HG03103 (cell line): ENCODE measurements around the gene GIMAP6.
"Not testable (repeated sequence)": the region's sequence is repeated elsewhere in the genome, so short reads cannot be mapped to it uniquely, and the experiment has no call there.

ENCODE experiments used
- ATAC-seq: cut with Tn5 transposase; IDR thresholded peaks from one replicate; pipeline ENCODE4 v1.9.1; 2021; ENCODE audit warnings: low read depth; ENCODE audit not compliant: unreplicated experiment

GIMAP6 gene

GRCh38 chr7:150648353-150649079 lies 16.3 kb upstream of the GIMAP6 start:
- ATAC-seq, result no peak

GRCh38 chr7:150645259-150646020 lies 13.3 kb upstream of the GIMAP6 start:
- no peak for ATAC-seq

- ATAC-seq, result no peak
Measured at GRCh38 chr7:150642926-150643325, 10.7 kb upstream of the GIMAP6 start.

- ATAC-seq, result no peak
Measured at GRCh38 chr7:150641854-150642253, 9.7 kb upstream of the GIMAP6 start.

GRCh38 chr7:150633926-150634325 lies 1.7 kb upstream of the GIMAP6 start:
- ATAC-seq, result no peak

GRCh38 chr7:150631084-150631826 lies 930 bp downstream of the GIMAP6 start:
- no peak for ATAC-seq

GRCh38 chr7:150629347-150629746 lies 2.8 kb downstream of the GIMAP6 start:
- ATAC-seq, result no peak

- no peak for ATAC-seq
Measured at GRCh38 chr7:150627959-150628358, 4.2 kb downstream of the GIMAP6 start.

- ATAC-seq, result no peak
Measured at GRCh38 chr7:150626696-150627095, 5.5 kb downstream of the GIMAP6 start.

GRCh38 chr7:150621376-150621775 lies 10.8 kb downstream of the GIMAP6 start:
- no peak for ATAC-seq

GRCh38 chr7:150620617-150621371 lies 11.4 kb downstream of the GIMAP6 start:
- ATAC-seq, result no peak

GRCh38 chr7:150620061-150620460 lies 12.1 kb downstream of the GIMAP6 start:
- ATAC-seq, result no peak

GRCh38 chr7:150615221-150615755 lies 16.9 kb downstream of the GIMAP6 start:
- not testable (repeated sequence) for ATAC-seq

GRCh38 chr7:150614426-150614825 lies 17.8 kb downstream of the GIMAP6 start:
- ATAC-seq, result not testable (repeated sequence)

- no peak for ATAC-seq
Measured at GRCh38 chr7:150613880-150614279, 18.3 kb downstream of the GIMAP6 start.

GRCh38 chr7:150612925-150613324 lies 19.3 kb downstream of the GIMAP6 start:
- no peak for ATAC-seq

- no peak for ATAC-seq
Measured at GRCh38 chr7:150610233-150610632, 22.0 kb downstream of the GIMAP6 start.

- ATAC-seq, result not testable (repeated sequence)
Measured at GRCh38 chr7:150603600-150603999, 28.6 kb downstream of the GIMAP6 start.

GRCh38 chr7:150595361-150595760 lies 36.8 kb downstream of the GIMAP6 start:
- ATAC-seq, result no peak

GRCh38 chr7:150594805-150595204 lies 37.4 kb downstream of the GIMAP6 start:
- no peak for ATAC-seq
